ENCODE measurements around the gene HYDIN.

- no peak for TF ChIP-seq CTCF (IDR thresholded peaks at IDR 0.05; ENCODE audit: low read depth, low read length, missing input control)
- no peak for TF ChIP-seq GABPA (IDR thresholded peaks at IDR 0.05 in 1 of 2, conservative IDR thresholded peaks at IDR 0.05 in 1 of 2)
- TF ChIP-seq NR2F2 (IDR thresholded peaks at IDR 0.05), result no peak
- no peak for TF ChIP-seq JUND (IDR thresholded peaks at IDR 0.05)
- TF ChIP-seq RAD21 (IDR thresholded peaks at IDR 0.05), result no peak
- TF ChIP-seq ZBTB33 (IDR thresholded peaks at IDR 0.05), result no peak
Measured at GRCh38 chr16:71225145-71225544, 5.4 kb downstream of the HYDIN start.

Data from liver (tissue), 3 donors.